ENCODE measurements around the gene RSPO1. TPM values are rescaled to one million over a fixed set of nuclear protein-coding genes. Genes with fewer than 3 reads are reported as not detected.

RSPO1 gene
- total RNA-seq, 1 experiment from 2014 or later, result not detected

DNA sequence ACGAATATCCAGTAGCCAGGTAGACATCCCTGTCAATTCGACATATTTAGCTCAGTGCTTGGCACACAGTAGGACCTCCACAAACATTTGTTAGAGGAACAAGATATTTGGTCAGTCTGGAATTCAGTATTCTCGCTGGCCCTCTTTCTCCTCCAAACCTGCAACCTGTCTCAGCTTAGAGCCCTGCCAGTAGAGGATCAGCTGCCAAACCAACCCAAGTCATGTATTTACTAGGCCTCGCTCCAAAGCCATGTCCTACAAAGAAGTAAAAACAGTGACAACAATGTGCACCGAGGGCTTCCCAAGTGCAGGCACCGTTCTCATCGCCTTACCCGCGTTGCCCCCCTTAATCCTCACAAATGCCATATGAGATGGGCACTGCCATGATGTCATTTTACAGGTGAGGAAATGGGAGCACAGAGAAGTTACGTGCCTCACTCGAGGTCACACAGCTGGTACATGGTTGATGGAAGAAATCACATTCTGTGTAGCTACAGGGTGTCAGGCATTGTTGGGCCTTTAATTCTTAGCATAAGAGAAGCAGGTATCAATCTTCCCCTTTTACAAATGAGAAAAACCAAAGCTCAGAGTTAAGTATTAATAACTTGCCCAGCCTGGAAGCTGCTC lies 31.7 kb upstream of the RSPO1 start:
- BruUV-seq (replicated peaks), result no TSS peak

DNA sequence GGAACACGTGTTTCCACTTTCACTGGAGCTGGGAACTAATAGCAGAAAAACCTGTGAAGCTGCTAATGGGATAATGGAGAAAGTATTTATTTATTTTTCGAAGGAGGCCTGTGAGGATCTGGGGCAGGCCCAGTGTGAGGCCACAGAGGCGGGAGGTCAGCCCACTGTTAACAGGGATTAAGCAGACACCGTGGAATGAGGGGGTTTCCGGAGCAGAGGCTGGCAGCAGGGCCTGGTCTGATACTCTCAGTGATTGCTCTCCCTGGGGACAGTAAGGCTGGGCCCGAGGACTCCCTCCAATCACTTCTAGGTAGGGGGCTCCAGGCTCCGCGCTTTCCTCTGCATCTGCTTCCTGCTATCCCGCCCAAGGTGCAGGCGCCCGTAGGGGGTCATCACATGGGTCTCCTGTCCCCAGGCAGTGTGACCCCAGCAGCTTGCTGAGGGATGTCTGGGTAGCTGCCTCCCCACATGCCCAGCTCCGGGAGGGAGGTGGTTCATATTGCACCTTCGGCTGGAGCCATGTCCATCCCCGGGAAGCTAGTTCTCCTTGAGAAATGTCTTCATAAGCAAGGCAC lies 28.8 kb upstream of the RSPO1 start:
- Histone ChIP-seq H3K36me3 (ENCODE audit: insufficient read depth, low read length, poor library complexity, severe bottlenecking) (no peaks in the 10 kb centered on the region), H3K27me3 (replicated peaks; ENCODE audit: insufficient read depth, low read depth, low read length, poor library complexity) (peaks cover 7% of the 10 kb centered on the region), H3K9me3 (ENCODE audit: low read depth, low read length, poor library complexity, severe bottlenecking) (no peaks in the 10 kb centered on the region), H3K4me3 (ENCODE audit: low read depth, low read length, poor library complexity, severe bottlenecking) (no peak overlapping the region), H3K27ac (ENCODE audit: low read depth, low read length, poor library complexity, severe bottlenecking) (no peak overlapping the region), H3K4me1 (ENCODE audit: insufficient read depth, low read length, poor library complexity, severe bottlenecking) (no peaks in the 10 kb centered on the region)
- no peak for DNase-seq (ENCODE audit: low spot score)
- POLR2A ChIA-PET (ENCODE audit: low non-redundant PET), result no interaction called here
- TF ChIP-seq EZH2 (IDR thresholded peaks at IDR 0.05; ENCODE audit: borderline replicate concordance, low read depth, low read length, poor library complexity, severe bottlenecking), result no peak
- TF ChIP-seq, protein P1, sequence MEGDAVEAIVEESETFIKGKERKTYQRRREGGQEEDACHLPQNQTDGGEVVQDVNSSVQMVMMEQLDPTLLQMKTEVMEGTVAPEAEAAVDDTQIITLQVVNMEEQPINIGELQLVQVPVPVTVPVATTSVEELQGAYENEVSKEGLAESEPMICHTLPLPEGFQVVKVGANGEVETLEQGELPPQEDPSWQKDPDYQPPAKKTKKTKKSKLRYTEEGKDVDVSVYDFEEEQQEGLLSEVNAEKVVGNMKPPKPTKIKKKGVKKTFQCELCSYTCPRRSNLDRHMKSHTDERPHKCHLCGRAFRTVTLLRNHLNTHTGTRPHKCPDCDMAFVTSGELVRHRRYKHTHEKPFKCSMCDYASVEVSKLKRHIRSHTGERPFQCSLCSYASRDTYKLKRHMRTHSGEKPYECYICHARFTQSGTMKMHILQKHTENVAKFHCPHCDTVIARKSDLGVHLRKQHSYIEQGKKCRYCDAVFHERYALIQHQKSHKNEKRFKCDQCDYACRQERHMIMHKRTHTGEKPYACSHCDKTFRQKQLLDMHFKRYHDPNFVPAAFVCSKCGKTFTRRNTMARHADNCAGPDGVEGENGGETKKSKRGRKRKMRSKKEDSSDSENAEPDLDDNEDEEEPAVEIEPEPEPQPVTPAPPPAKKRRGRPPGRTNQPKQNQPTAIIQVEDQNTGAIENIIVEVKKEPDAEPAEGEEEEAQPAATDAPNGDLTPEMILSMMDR (conservative IDR thresholded peaks at IDR 0.05; ENCODE audit: low read depth, low read length), result no peak
- no TSS peak for BruUV-seq (replicated peaks)
- intact Hi-C loops (cut with micrococcal nuclease; ENCODE audit: unreplicated experiment), result no loop called here
- CTCF ChIA-PET, result interaction anchor here (0.6 kb wide), 1 partner anchor 26 kb away, joined by 5 read pairs; no protein-coding TSS in a partner anchor

More for the DNA sequence above, 31.7 kb upstream of the RSPO1 start:
- H3K27me3 ChIP-seq (replicated peaks; ENCODE audit: insufficient read depth, low read depth, low read length, poor library complexity), result peaks cover 27% of the 10 kb centered on the region
- H3K36me3 ChIP-seq (ENCODE audit: insufficient read depth, low read length, poor library complexity, severe bottlenecking), result no peaks in the 10 kb centered on the region
- no peak for DNase-seq (ENCODE audit: low spot score)
- H3K4me1 ChIP-seq (ENCODE audit: insufficient read depth, low read length, poor library complexity, severe bottlenecking), result no peaks in the 10 kb centered on the region
- no peak overlapping the region for H3K27ac ChIP-seq (ENCODE audit: low read depth, low read length, poor library complexity, severe bottlenecking)
- intact Hi-C loops (cut with micrococcal nuclease; ENCODE audit: unreplicated experiment), result no loop called here
- ChIA-PET POLR2A (ENCODE audit: low non-redundant PET) (no interaction called here), CTCF (no interaction called here)
- no peak overlapping the region for H3K4me3 ChIP-seq (ENCODE audit: low read depth, low read length, poor library complexity, severe bottlenecking)
- no peak for TF ChIP-seq EZH2 (IDR thresholded peaks at IDR 0.05; ENCODE audit: borderline replicate concordance, low read depth, low read length, poor library complexity, severe bottlenecking)
- TF ChIP-seq, protein P1 (conservative IDR thresholded peaks at IDR 0.05; ENCODE audit: low read depth, low read length), result no peak
- no peaks in the 10 kb centered on the region for H3K9me3 ChIP-seq (ENCODE audit: low read depth, low read length, poor library complexity, severe bottlenecking)

DNA sequence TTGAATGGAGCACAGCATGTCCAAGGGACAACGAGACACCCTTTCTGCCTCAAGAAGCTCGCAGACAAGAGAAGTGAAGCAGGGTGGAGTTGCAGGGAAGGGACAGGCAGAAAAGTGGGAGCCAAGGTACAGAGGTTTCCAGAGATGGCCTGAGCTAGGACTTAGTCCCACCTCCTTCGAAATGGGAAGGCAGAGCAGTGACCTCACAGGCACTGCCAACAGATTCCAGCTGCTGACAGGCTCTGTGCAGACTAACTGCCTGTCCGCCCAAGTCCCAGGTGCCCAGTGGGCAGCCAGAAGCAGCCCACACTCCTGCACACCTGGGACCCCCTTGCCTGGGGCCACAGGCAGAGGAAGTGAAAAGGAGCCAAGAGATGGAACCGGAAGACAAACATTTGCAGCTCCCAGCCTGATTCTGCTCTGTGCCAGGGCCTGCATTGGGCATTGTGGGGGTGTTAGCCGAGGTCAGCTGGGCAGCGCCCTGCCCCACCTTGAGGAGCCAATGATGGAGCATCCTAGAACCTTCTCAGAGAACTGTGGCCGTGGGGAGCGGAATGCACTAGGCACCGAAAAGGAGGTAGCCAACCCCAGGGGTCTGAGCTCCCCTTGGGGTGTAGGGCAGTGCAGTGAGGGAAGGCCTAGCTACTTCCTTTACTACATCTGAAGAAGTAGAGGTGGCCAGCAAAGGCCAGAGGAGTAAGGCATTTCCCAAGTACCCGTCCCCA lies 27.5 kb upstream of the RSPO1 start:
- no peaks in the 10 kb centered on the region for H3K27me3 ChIP-seq (replicated peaks; ENCODE audit: insufficient read depth, low read depth, low read length, poor library complexity)
- no peak overlapping the region for H3K27ac ChIP-seq (ENCODE audit: low read depth, low read length, poor library complexity, severe bottlenecking)
- intact Hi-C loops (cut with micrococcal nuclease; ENCODE audit: unreplicated experiment), result no loop called here
- H3K36me3 ChIP-seq (ENCODE audit: insufficient read depth, low read length, poor library complexity, severe bottlenecking), result no peaks in the 10 kb centered on the region
- no peaks in the 10 kb centered on the region for H3K9me3 ChIP-seq (ENCODE audit: low read depth, low read length, poor library complexity, severe bottlenecking)
- no peak for DNase-seq (ENCODE audit: low spot score)
- ChIA-PET POLR2A (ENCODE audit: low non-redundant PET) (no interaction called here), CTCF (no interaction called here)
- no TSS peak for BruUV-seq (replicated peaks)
- TF ChIP-seq EZH2 (IDR thresholded peaks at IDR 0.05; ENCODE audit: borderline replicate concordance, low read depth, low read length, poor library complexity, severe bottlenecking), result no peak
- TF ChIP-seq, protein P1 (conservative IDR thresholded peaks at IDR 0.05; ENCODE audit: low read depth, low read length), result no peak
- H3K4me3 ChIP-seq (ENCODE audit: low read depth, low read length, poor library complexity, severe bottlenecking), result no peak overlapping the region
- no peaks in the 10 kb centered on the region for H3K4me1 ChIP-seq (ENCODE audit: insufficient read depth, low read length, poor library complexity, severe bottlenecking)

All from A673 (cell line).